Sigmoid colon (tissue), 7 donors: ENCODE data around the gene ZNF362. TPM values are rescaled to one million over a fixed set of nuclear protein-coding genes. Genes with fewer than 3 reads are reported as not detected.

Experiments
- DNase-seq: peaks from one replicate; pipeline ENCODE4 v3.0.0-alpha.2; 2019
- H3K27ac ChIP-seq, 4 donors: fragments of 200-600 bp; sonication (generic); one replicate each; pipeline ENCODE4 v1.5.1; 2016 to 2019; ENCODE audit warnings: mild to moderate bottlenecking in 1 of 4
- H3K27me3 ChIP-seq, 3 donors: fragments of 200-600 bp; sonication (generic); one replicate each; pipeline ENCODE4 v1.5.1; 2019; ENCODE audit warnings: mild to moderate bottlenecking in 1 of 3
- H3K36me3 ChIP-seq, 4 donors: fragments of 200-600 bp; sonication (generic); one replicate each; pipeline ENCODE4 v1.5.1; 2016 to 2019
- H3K4me1 ChIP-seq, 4 donors: fragments of 200-600 bp; sonication (generic); one replicate each; pipeline ENCODE4 v1.5.1; 2017 to 2019
- H3K4me3 ChIP-seq, 4 donors: fragments of 200-600 bp; sonication (generic); one replicate each; pipeline ENCODE4 v1.5.1; 2017 to 2019; ENCODE audit warnings: mild to moderate bottlenecking in 2 of 4, moderate library complexity in 1 of 4
- H3K9me3 ChIP-seq, 4 donors: fragments of 200-600 bp in 3 of 4; sonication (generic) in 3 of 4; one replicate each; pipeline versions ENCODE4 v1.5.1 to v1.6.1; 2013 to 2019
- EP300 ChIP-seq, 4 donors: sonication (generic); formaldehyde crosslinking; IDR thresholded peaks; one replicate each; pipeline ENCODE4 v1.6.1; 2017; ENCODE audit warnings: antibody characterized with exemption in 4 of 4
- POLR2A ChIP-seq, 2 donors: fragments of 450-650 bp; IDR thresholded peaks; one replicate each; pipeline ENCODE4 v1.6.1; 2016; ENCODE audit warnings: antibody characterized with exemption in 2 of 2, mild to moderate bottlenecking in 2 of 2, moderate library complexity in 2 of 2
- POLR2AphosphoS5 ChIP-seq, 4 donors: sonication (generic); formaldehyde crosslinking; IDR thresholded peaks; one replicate each; pipeline ENCODE4 v1.6.1; 2017; ENCODE audit warnings: antibody characterized with exemption in 4 of 4
- WGBS, 2 donors: extraction: QIAGEN DNeasy Blood & Tissue Kit; methylation state at CpG; one replicate each; pipeline ENCODE4 v1.1.7; 2013; 5-methylcytosine and 5-hydroxymethylcytosine counted together
- intact Hi-C: fragments of 100-400 bp; cut with DNase I; formaldehyde crosslinking; loops from one replicate; pipeline ENCODE4 v1.15.1; 2023
- polyA plus RNA-seq, 3 donors: library from polyadenylated mRNA; stranded (reverse); fragments of 200-250 nt; gene quantifications; one replicate each; pipeline ENCODE4 v1.2.3, GENCODE V29; 2013
- total RNA-seq, 4 donors: library from RNA; depleted of rRNA; stranded (reverse); fragments of >200 nt; gene quantifications; one replicate each; pipeline ENCODE4 v1.1.0, GENCODE V29; 2016
- TF ChIP-seq, protein P1 (sequence below), 4 experiments: fragments of 450-650 bp in 3 of 4; fragments of 200-600 bp in 1 of 4; IDR thresholded peaks; one replicate each; pipeline ENCODE4 v1.5.1; 2016 to 2019; ENCODE audit warnings: antibody characterized with exemption in 4 of 4, mild to moderate bottlenecking in 3 of 4, moderate library complexity in 2 of 4
- donor health status: healthy with polysubstance abuse.
- donor health status: Bipolar disorder and iron deficiency.
- donor health status: healthy.

Gene ZNF362
- total RNA-seq: 10 to 100 TPM; 11.2 to 18.8 (median 15.9) TPM
- polyA plus RNA-seq: 1 to 10 TPM; 3.5 to 9.3 (median 5.4) TPM

GRCh38 chr1:33256471-33257206 is at the start of gene ZNF362:
Gene ZNF362, plus strand, starts transcription at chr1:33256492. Its CDS starts 14,083 bp downstream, at chr1:33270575.
- Histone ChIP-seq H3K4me1 (peaks cover 0 to 50% (median 43%) of the 10 kb centered on the region in 4 donors), H3K9me3 (no peaks in the 10 kb centered on the region), H3K36me3 (no peaks in the 10 kb centered on the region), H3K27ac (peak within 1 kb of the TSS; percentile 91 to 96 (median 93)), H3K27me3 (no peaks in the 10 kb centered on the region), H3K4me3 (peak within 1 kb of the TSS; percentile 60 to 73 (median 66))
- DNase-seq: no peak
- WGBS, 2 donors: 1% methylated on average over 88 of the region's 88 CpGs
- intact Hi-C loops: no loop called here
- peak in 1 of 4 donors; percentile 25 for TF ChIP-seq POLR2AphosphoS5 (IDR thresholded peaks at IDR 0.05)
- TF ChIP-seq, protein P1, sequence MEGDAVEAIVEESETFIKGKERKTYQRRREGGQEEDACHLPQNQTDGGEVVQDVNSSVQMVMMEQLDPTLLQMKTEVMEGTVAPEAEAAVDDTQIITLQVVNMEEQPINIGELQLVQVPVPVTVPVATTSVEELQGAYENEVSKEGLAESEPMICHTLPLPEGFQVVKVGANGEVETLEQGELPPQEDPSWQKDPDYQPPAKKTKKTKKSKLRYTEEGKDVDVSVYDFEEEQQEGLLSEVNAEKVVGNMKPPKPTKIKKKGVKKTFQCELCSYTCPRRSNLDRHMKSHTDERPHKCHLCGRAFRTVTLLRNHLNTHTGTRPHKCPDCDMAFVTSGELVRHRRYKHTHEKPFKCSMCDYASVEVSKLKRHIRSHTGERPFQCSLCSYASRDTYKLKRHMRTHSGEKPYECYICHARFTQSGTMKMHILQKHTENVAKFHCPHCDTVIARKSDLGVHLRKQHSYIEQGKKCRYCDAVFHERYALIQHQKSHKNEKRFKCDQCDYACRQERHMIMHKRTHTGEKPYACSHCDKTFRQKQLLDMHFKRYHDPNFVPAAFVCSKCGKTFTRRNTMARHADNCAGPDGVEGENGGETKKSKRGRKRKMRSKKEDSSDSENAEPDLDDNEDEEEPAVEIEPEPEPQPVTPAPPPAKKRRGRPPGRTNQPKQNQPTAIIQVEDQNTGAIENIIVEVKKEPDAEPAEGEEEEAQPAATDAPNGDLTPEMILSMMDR (IDR thresholded peaks at IDR 0.05): no peak

GRCh38 chr1:33211972-33212371 is 44.3 kb upstream of the ZNF362 start:
- intact Hi-C loops: loop anchor here (10.0 kb wide), 1 partner anchor 403 kb away; no protein-coding TSS in a partner anchor
- Histone ChIP-seq H3K27me3 (no peaks in the 10 kb centered on the region), H3K9me3 (no peaks in the 10 kb centered on the region), H3K4me1 (no peaks in the 10 kb centered on the region), H3K36me3 (no peaks in the 10 kb centered on the region), H3K27ac (no peak overlapping the region), H3K4me3 (no peak overlapping the region)
- WGBS, 2 donors: 90 to 94% methylated on average over 3 of the region's 3 CpGs
- no peak for TF ChIP-seq POLR2AphosphoS5 (IDR thresholded peaks at IDR 0.05)
- TF ChIP-seq POLR2A (IDR thresholded peaks at IDR 0.05): no peak
- no peak for TF ChIP-seq EP300 (IDR thresholded peaks at IDR 0.05)
- TF ChIP-seq, protein P1 (IDR thresholded peaks at IDR 0.05): no peak
- DNase-seq: no peak

- H3K27ac ChIP-seq: no peak overlapping the region
- TF ChIP-seq POLR2AphosphoS5 (IDR thresholded peaks at IDR 0.05): no peak
- TF ChIP-seq POLR2A (IDR thresholded peaks at IDR 0.05): no peak
- TF ChIP-seq, protein P1 (IDR thresholded peaks at IDR 0.05): no peak
- TF ChIP-seq EP300 (IDR thresholded peaks at IDR 0.05): no peak
- intact Hi-C loops: loop anchor here (5.0 to 10.0 kb wide), 3 partner anchors 147 to 395 kb away; no protein-coding TSS in a partner anchor
- no peaks in the 10 kb centered on the region for H3K36me3 ChIP-seq
- DNase-seq: no peak
- H3K4me3 ChIP-seq: no peak overlapping the region
- no peaks in the 10 kb centered on the region for H3K27me3 ChIP-seq
- no peaks in the 10 kb centered on the region for H3K9me3 ChIP-seq
- WGBS, 2 donors: 91 to 93% methylated on average over 7 of the region's 7 CpGs
- H3K4me1 ChIP-seq: no peaks in the 10 kb centered on the region
These were observed 36.2 kb upstream of the ZNF362 start for GRCh38 chr1:33219886-33220661.

GRCh38 chr1:33220676-33221384 is 35.5 kb upstream of the ZNF362 start:
- Histone ChIP-seq H3K9me3 (no peaks in the 10 kb centered on the region), H3K36me3 (no peaks in the 10 kb centered on the region), H3K4me3 (no peak overlapping the region), H3K27ac (no peak overlapping the region), H3K4me1 (no peaks in the 10 kb centered on the region), H3K27me3 (no peaks in the 10 kb centered on the region)
- 37 to 67% methylated on average over 12 of the region's 12 CpGs for WGBS, 2 donors
- DNase-seq: no peak
- no peak for TF ChIP-seq EP300 (IDR thresholded peaks at IDR 0.05)
- TF ChIP-seq POLR2AphosphoS5 (IDR thresholded peaks at IDR 0.05): no peak
- TF ChIP-seq, protein P1 (IDR thresholded peaks at IDR 0.05): no peak
- intact Hi-C loops: loop anchor here (10.0 kb wide), 1 partner anchor 244 kb away; no protein-coding TSS in a partner anchor
